Measurements from ENCODE around the gene FREM3. TPM values are rescaled to one million over a fixed set of nuclear protein-coding genes. Genes with fewer than 3 reads are reported as not detected.
A peak's percentile ranks its signal among the peaks of the same experiment; 100 is the strongest.

FREM3 gene
- total RNA-seq, 1 donor from 2014 or later = under 0.01 TPM

DNA sequence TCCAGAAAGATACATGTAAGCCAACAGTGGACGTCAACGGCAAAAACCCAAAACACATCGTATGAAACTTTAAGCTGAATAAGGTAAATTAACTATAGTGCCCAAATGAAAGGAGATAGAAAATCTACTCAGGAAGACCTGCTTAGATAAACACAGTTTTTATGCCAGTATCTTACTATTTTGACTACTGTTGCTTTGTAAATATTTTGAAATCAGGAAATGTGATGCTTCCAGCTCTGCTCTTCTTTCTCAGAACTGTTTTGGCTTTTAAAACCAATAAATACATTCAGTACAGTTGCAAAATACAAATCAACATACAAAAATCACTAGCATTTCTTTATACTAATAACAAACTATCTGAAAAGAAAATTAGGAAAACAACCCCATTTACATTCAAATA, 103.2 kb downstream of the FREM3 start:
- no peak overlapping the region for H3K27ac ChIP-seq (ENCODE audit: low read depth, low read length)
- H3K4me3 ChIP-seq (ENCODE audit: low read length in 3 of 3) = no peak overlapping the region
- no peaks in the 10 kb centered on the region for H3K36me3 ChIP-seq (ENCODE audit: control insufficient read depth in 3 of 3, insufficient read depth in 3 of 3, low read length in 3 of 3)
- no peaks in the 10 kb centered on the region for H3K9me3 ChIP-seq (ENCODE audit: control insufficient read depth in 3 of 3, low read length in 3 of 3)
- peaks cover 0 to 4% (median 0%) of the 10 kb centered on the region in 3 donors for H3K4me1 ChIP-seq (ENCODE audit: control insufficient read depth in 3 of 3, insufficient read depth in 3 of 3, low read length in 3 of 3)
- no peaks in the 10 kb centered on the region for H3K27me3 ChIP-seq (ENCODE audit: control insufficient read depth in 3 of 3, insufficient read depth in 3 of 3, low read length in 3 of 3)
- H3K9ac ChIP-seq (ENCODE audit: low read depth in 1 of 3, low read length in 3 of 3) = no peak overlapping the region

DNA sequence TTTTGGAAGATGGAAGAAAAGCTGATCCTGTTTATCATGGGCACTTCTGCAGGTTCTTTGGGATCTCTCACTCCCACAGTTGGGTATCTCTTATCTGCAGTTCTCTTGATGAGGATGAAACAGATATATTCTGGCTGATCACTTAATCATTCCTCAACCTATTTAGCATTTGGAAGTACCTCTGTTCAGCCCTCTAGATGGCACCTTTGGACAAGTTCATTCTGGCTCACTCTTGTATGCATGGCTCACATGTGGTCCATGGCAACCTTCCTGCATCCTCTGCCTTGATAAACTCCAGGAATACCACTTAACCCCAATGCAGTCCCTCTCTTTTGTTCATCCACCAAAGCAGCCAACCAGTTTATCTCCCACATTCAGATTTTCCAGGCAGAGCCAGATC, 112.8 kb downstream of the FREM3 start:
- Histone ChIP-seq H3K27ac (ENCODE audit: low read depth, low read length) (no peak overlapping the region), H3K4me3 (ENCODE audit: low read length in 3 of 3) (no peak overlapping the region), H3K9me3 (ENCODE audit: control insufficient read depth in 3 of 3, low read length in 3 of 3) (no peaks in the 10 kb centered on the region), H3K36me3 (ENCODE audit: control insufficient read depth in 3 of 3, insufficient read depth in 3 of 3, low read length in 3 of 3) (no peaks in the 10 kb centered on the region), H3K4me1 (ENCODE audit: control insufficient read depth in 3 of 3, insufficient read depth in 3 of 3, low read length in 3 of 3) (no peaks in the 10 kb centered on the region), H3K27me3 (ENCODE audit: control insufficient read depth in 3 of 3, insufficient read depth in 3 of 3, low read length in 3 of 3) (no peaks in the 10 kb centered on the region), H3K9ac (ENCODE audit: low read depth in 1 of 3, low read length in 3 of 3) (no peak overlapping the region)

DNA sequence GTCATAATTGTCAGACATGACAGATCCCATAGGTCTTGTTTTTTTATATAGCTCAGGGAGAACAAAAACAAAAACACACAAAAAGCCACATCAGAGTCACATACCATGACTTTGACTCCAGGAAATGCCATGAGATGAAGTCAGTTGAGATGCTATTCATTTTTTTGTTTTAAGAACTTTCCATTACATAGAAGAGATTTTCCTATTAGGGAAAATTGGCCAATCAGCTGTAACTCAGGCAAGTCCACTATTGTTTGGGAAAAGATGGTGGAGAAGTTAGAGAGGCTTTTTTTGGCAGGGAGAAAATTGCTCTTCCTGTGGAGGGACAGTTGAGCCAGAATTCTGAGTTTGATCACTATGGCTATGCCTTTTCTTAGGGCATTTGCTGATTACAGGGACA, 114.4 kb downstream of the FREM3 start:
- Histone ChIP-seq H3K27ac (ENCODE audit: low read depth, low read length) (no peak overlapping the region), H3K27me3 (ENCODE audit: control insufficient read depth in 3 of 3, insufficient read depth in 3 of 3, low read length in 3 of 3) (no peaks in the 10 kb centered on the region), H3K9ac (ENCODE audit: low read depth in 1 of 3, low read length in 3 of 3) (no peak overlapping the region), H3K4me1 (ENCODE audit: control insufficient read depth in 3 of 3, insufficient read depth in 3 of 3, low read length in 3 of 3) (no peaks in the 10 kb centered on the region), H3K4me3 (ENCODE audit: low read length in 3 of 3) (no peak overlapping the region), H3K36me3 (ENCODE audit: control insufficient read depth in 3 of 3, insufficient read depth in 3 of 3, low read length in 3 of 3) (no peaks in the 10 kb centered on the region), H3K9me3 (ENCODE audit: control insufficient read depth in 3 of 3, low read length in 3 of 3) (no peaks in the 10 kb centered on the region)

DNA sequence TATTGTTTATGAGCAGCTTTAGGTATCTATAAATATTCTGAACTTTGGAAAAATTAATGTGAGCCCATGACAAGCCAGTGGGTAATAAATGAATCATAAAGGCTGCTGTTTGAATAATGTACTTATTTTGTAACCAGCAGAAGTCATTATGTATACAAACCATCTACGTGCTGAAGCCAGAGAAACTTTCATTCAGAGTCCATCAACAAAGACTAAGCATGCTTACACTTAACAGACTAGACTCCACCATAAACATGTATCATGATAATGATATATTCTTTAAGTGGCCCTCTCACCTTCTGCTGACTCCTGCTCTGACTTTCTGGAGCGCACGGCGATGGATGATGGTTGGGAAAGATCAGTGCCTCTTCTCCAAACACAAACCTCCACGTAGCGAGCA, 114.9 kb downstream of the FREM3 start:
- H3K27me3 ChIP-seq (ENCODE audit: control insufficient read depth in 3 of 3, insufficient read depth in 3 of 3, low read length in 3 of 3) = no peaks in the 10 kb centered on the region
- no peak overlapping the region for H3K9ac ChIP-seq (ENCODE audit: low read depth in 1 of 3, low read length in 3 of 3)
- H3K36me3 ChIP-seq (ENCODE audit: control insufficient read depth in 3 of 3, insufficient read depth in 3 of 3, low read length in 3 of 3) = no peaks in the 10 kb centered on the region
- H3K27ac ChIP-seq (ENCODE audit: low read depth, low read length) = no peak overlapping the region
- no peak overlapping the region for H3K4me3 ChIP-seq (ENCODE audit: low read length in 3 of 3)
- H3K4me1 ChIP-seq (ENCODE audit: control insufficient read depth in 3 of 3, insufficient read depth in 3 of 3, low read length in 3 of 3) = no peaks in the 10 kb centered on the region
- no peaks in the 10 kb centered on the region for H3K9me3 ChIP-seq (ENCODE audit: control insufficient read depth in 3 of 3, low read length in 3 of 3)

DNA sequence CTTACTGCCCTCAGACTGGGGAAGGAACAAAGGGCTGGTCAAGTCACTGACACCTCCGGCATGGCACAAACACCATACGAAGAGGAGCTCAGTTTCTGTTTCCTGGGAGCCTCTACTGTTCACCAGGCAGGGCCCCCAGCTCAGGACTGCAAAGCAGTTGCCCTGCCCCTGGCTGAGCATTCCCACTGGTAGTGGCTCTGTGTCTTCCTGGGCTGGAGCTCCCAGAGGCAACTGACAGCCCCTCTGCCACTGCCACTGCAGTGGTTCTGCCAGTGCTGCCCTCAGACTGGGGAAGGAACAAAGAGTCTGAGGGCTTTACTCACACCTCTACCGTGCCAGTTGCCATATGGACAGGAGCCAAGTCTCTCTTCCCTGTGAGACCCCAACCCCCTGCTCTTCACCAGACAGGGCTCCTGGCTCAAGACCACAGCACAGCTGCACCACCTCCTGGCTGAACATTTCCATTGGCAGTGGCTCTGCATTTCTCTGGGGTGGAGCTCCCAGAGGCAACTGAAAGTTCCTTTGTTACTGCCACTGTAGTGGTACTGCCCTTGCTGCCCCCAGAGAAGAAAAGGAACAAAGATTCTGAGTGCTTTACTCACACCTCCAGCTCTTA, 119.0 kb downstream of the FREM3 start:
- Histone ChIP-seq H3K4me3 (ENCODE audit: low read length in 3 of 3) (no peak overlapping the region), H3K9me3 (ENCODE audit: control insufficient read depth in 3 of 3, low read length in 3 of 3) (no peaks in the 10 kb centered on the region), H3K27ac (ENCODE audit: low read depth, low read length) (no peak overlapping the region), H3K4me1 (ENCODE audit: control insufficient read depth in 3 of 3, insufficient read depth in 3 of 3, low read length in 3 of 3) (no peaks in the 10 kb centered on the region), H3K36me3 (ENCODE audit: control insufficient read depth in 3 of 3, insufficient read depth in 3 of 3, low read length in 3 of 3) (no peaks in the 10 kb centered on the region), H3K9ac (ENCODE audit: low read depth in 1 of 3, low read length in 3 of 3) (no peak overlapping the region), H3K27me3 (ENCODE audit: control insufficient read depth in 3 of 3, insufficient read depth in 3 of 3, low read length in 3 of 3) (no peaks in the 10 kb centered on the region)

DNA sequence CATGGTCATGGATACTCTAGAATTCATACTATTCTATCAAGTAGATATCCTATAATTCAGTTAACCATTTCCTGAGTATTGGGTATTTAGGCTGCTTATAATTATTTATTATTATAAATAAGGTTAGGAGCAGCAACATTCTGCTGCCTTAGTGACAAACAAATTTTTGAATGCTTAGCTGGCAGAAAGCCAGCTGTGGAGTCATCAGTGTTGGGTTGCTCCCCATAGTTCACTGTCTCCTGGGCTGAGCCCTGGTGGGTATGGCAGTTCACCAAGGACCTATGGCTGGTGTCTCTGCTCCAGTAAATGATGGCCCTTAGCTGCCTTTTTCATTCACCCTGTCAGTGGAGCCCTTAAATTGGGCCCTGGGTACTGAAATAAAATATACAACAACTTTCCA, 125.1 kb downstream of the FREM3 start:
- Histone ChIP-seq H3K9me3 (ENCODE audit: control insufficient read depth in 3 of 3, low read length in 3 of 3) (no peaks in the 10 kb centered on the region), H3K27me3 (ENCODE audit: control insufficient read depth in 3 of 3, insufficient read depth in 3 of 3, low read length in 3 of 3) (no peaks in the 10 kb centered on the region), H3K27ac (ENCODE audit: low read depth, low read length) (no peak overlapping the region), H3K36me3 (ENCODE audit: control insufficient read depth in 3 of 3, insufficient read depth in 3 of 3, low read length in 3 of 3) (peaks cover 0 to 2% (median 0%) of the 10 kb centered on the region in 3 donors), H3K4me3 (ENCODE audit: low read length in 3 of 3) (no peak overlapping the region), H3K9ac (ENCODE audit: low read depth in 1 of 3, low read length in 3 of 3) (no peak overlapping the region), H3K4me1 (ENCODE audit: control insufficient read depth in 3 of 3, insufficient read depth in 3 of 3, low read length in 3 of 3) (no peaks in the 10 kb centered on the region)

DNA sequence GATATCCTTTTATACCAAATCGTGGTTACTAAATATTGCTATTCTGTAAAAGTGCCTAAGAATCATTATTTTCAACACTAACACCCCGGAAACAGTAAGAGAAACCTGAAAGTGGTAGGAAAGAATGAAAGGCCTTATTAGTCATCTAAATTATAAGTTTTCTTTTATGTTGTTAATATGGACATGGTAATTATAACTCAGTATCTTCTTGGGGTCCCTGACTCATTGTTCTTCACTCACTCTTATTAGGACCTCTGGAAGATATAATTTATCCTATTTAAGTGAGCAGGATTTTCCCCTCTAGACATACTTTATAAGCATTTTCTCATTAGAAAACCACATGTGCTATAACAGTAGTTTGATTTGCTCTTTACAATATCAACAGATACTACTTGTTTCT, 136.0 kb downstream of the FREM3 start:
- Histone ChIP-seq H3K9ac (ENCODE audit: low read depth in 1 of 3, low read length in 3 of 3) (no peak overlapping the region), H3K4me3 (ENCODE audit: low read length in 3 of 3) (no peak overlapping the region)

DNA sequence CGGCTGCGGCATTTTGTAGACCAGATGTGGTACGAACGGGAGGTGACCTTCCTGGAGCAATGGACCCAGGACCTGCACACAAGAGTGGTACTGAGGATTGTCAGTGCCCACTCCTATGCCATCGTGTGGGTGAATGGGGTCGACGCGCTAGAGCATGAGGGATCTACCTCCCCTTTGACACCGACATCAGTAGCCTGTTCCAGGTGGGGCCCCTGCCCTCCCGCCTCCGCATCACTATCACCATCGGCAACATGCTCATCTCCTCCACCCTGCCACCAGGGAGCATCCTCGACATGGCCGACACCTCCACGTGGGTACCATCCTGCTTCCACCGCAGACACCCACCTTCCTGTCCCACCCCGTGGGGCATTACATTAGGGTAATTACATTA, 140.7 kb downstream of the FREM3 start:
- Histone ChIP-seq H3K4me3 (ENCODE audit: low read length in 3 of 3) (peak overlapping the region; percentile 59 to 91 (median 82)), H3K27ac (ENCODE audit: low read depth, low read length) (peak overlapping the region; percentile 73), H3K4me1 (ENCODE audit: control insufficient read depth in 3 of 3, insufficient read depth in 3 of 3, low read length in 3 of 3) (peaks cover 7 to 12% (median 9%) of the 10 kb centered on the region in 3 donors), H3K9ac (ENCODE audit: low read depth in 1 of 3, low read length in 3 of 3) (peak overlapping the region; percentile 74 to 90 (median 75)), H3K27me3 (ENCODE audit: control insufficient read depth in 3 of 3, insufficient read depth in 3 of 3, low read length in 3 of 3) (no peaks in the 10 kb centered on the region), H3K36me3 (ENCODE audit: control insufficient read depth in 3 of 3, insufficient read depth in 3 of 3, low read length in 3 of 3) (no peaks in the 10 kb centered on the region), H3K9me3 (ENCODE audit: control insufficient read depth in 3 of 3, low read length in 3 of 3) (no peaks in the 10 kb centered on the region)

More for the DNA sequence above, 136.0 kb downstream of the FREM3 start:
- Histone ChIP-seq H3K27ac (ENCODE audit: low read depth, low read length) (no peak overlapping the region), H3K36me3 (ENCODE audit: control insufficient read depth in 3 of 3, insufficient read depth in 3 of 3, low read length in 3 of 3) (no peaks in the 10 kb centered on the region), H3K9me3 (ENCODE audit: control insufficient read depth in 3 of 3, low read length in 3 of 3) (no peaks in the 10 kb centered on the region), H3K4me1 (ENCODE audit: control insufficient read depth in 3 of 3, insufficient read depth in 3 of 3, low read length in 3 of 3) (peaks cover 5 to 6% (median 5%) of the 10 kb centered on the region in 3 donors), H3K27me3 (ENCODE audit: control insufficient read depth in 3 of 3, insufficient read depth in 3 of 3, low read length in 3 of 3) (no peaks in the 10 kb centered on the region)

DNA sequence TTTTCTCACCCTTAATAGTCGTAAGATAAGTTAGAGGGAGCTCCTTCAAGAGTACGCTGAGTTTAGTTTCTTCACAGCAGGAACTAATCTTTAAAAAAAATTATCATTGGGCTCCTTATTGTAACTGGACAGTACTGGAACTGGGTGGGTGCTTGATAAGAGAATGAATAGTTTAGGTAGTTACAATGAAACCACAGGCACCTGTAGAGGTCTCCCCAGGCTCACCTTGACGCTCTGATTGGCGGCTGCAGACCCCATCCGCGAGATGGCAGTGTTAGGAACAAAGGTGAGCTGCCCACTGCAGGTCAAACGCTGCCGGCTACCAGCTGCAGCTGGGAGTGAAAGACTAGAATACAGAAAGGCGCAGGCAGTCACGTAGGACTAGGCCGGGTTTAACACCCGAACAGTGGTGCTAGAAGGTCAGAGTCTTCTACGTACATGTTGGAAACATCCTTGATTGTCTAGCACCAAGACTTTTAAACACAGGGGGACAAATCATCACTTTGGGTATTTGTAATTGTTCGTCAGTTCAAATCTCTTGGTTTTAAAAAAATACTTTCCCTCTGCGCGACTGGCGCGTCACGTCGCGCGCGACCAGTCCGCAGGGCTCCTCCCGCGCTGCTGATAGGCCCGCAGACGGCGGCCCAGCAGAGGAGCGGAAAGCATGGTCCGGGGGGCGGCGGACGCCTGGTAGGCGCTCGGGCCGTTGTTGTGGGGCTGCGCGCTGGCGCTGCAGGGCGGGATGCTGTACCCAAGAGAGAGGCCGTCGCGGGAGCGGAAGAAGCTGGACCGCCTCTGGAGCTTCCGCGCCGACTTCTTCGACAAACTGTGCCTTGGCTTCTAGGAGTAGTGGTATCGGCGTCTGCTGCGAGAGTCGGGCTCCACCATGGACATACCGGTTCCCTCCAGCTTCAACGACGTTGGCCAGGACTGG, 141.4 kb downstream of the FREM3 start:
- Histone ChIP-seq H3K27ac (ENCODE audit: low read depth, low read length) (peak overlapping the region; percentile 73), H3K9ac (ENCODE audit: low read depth in 1 of 3, low read length in 3 of 3) (peak overlapping the region; percentile 74 to 90 (median 75))

DNA sequence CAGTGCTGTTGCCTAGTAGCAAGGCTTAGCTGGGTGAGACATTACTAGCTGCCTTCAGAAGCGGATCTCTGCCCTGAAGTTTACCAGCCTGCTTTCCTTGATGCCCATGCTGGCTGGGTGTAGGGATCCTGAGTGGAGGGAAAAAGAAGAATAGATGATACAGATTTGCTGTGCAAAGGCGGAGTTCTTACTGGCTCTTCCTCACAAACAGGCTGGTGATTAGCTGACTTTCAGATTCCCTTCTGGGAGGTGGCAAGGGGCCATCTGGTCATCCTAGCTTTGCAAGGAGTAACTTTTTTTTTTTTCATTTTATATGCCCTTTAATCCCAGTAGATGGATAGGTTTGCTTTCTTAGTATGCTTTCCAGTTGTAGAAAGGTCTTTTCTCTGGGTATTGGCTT, 142.2 kb downstream of the FREM3 start:
- no peaks in the 10 kb centered on the region for H3K27me3 ChIP-seq (ENCODE audit: control insufficient read depth in 3 of 3, insufficient read depth in 3 of 3, low read length in 3 of 3)
- peaks cover 0 to 3% (median 0%) of the 10 kb centered on the region in 3 donors for H3K36me3 ChIP-seq (ENCODE audit: control insufficient read depth in 3 of 3, insufficient read depth in 3 of 3, low read length in 3 of 3)
- no peaks in the 10 kb centered on the region for H3K9me3 ChIP-seq (ENCODE audit: control insufficient read depth in 3 of 3, low read length in 3 of 3)
- no peak overlapping the region for H3K27ac ChIP-seq (ENCODE audit: low read depth, low read length)
- no peak overlapping the region for H3K4me3 ChIP-seq (ENCODE audit: low read length in 3 of 3)
- H3K9ac ChIP-seq (ENCODE audit: low read depth in 1 of 3, low read length in 3 of 3) = peak overlapping the region in 1 of 3 donors; percentile 3
- peaks cover 7 to 12% (median 9%) of the 10 kb centered on the region in 3 donors for H3K4me1 ChIP-seq (ENCODE audit: control insufficient read depth in 3 of 3, insufficient read depth in 3 of 3, low read length in 3 of 3)

More for the DNA sequence above, 141.4 kb downstream of the FREM3 start:
- peaks cover 7 to 12% (median 9%) of the 10 kb centered on the region in 3 donors for H3K4me1 ChIP-seq (ENCODE audit: control insufficient read depth in 3 of 3, insufficient read depth in 3 of 3, low read length in 3 of 3)
- H3K36me3 ChIP-seq (ENCODE audit: control insufficient read depth in 3 of 3, insufficient read depth in 3 of 3, low read length in 3 of 3) = no peaks in the 10 kb centered on the region
- no peaks in the 10 kb centered on the region for H3K9me3 ChIP-seq (ENCODE audit: control insufficient read depth in 3 of 3, low read length in 3 of 3)
- H3K4me3 ChIP-seq (ENCODE audit: low read length in 3 of 3) = peak overlapping the region; percentile 59 to 91 (median 82)
- no peaks in the 10 kb centered on the region for H3K27me3 ChIP-seq (ENCODE audit: control insufficient read depth in 3 of 3, insufficient read depth in 3 of 3, low read length in 3 of 3)

Measured in skeletal muscle tissue (tissue), 4 donors.